GM21619 (cell line): ENCODE data around the gene SRPRB.
"Not testable (repeated sequence)": the region's sequence is repeated elsewhere in the genome, so short reads cannot be mapped to it uniquely, and the experiment has no call there.

Experiments
- ATAC-seq: cut with Tn5 transposase; IDR thresholded peaks from one replicate; pipeline ENCODE4 v1.9.1; 2021; ENCODE audit not compliant: unreplicated experiment

Gene SRPRB

GRCh38 chr3:133777807-133778568, 27.6 kb upstream of the SRPRB start:
- no peak for ATAC-seq

DNA sequence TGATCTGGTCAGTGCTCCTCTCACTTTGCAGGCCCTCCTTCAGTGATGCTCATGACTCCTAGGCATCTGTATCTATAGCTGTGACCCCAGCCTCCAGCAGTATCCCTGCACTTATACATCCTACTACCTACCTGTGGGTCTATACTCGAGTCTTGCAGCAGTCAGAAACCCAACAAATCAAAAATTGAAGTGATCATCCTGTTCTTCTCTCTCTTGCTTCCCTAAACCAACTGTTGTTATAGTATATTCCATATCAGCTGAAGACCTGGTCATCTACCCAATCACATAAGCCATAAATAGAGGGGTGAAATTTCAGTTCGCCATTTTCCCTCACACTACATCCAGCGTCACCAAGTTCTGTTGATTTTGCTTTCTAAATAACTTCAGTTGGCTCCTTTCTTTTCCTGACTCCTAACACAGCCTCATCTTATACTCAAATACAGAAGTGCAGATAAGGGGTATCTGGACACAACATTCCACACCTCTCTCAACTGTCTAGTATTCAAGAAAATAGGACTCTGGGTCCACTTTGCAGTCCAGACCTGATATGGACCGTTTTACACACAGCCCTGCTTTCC, 25.9 kb upstream of the SRPRB start:
- no peak for ATAC-seq

DNA sequence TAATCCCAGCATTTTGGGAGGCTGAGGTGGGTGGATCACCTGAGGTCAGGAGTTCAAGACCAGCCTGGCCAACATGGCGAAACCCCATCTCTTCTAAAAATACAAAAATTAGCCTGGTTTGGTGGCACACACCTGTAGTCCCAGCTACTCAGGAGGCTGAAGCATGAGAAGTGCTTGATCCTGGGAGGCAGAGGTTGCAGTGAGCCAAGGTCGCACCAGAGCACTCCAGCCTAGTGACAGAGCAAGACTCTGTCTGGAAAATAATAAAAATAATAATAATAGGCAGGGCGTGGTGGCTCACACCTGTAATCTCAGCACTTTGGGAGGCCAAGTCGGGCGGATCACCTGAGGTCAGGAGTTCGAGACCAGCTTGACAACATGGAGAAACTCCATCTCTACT, 24.9 kb upstream of the SRPRB start:
- ATAC-seq, result not testable (repeated sequence)

DNA sequence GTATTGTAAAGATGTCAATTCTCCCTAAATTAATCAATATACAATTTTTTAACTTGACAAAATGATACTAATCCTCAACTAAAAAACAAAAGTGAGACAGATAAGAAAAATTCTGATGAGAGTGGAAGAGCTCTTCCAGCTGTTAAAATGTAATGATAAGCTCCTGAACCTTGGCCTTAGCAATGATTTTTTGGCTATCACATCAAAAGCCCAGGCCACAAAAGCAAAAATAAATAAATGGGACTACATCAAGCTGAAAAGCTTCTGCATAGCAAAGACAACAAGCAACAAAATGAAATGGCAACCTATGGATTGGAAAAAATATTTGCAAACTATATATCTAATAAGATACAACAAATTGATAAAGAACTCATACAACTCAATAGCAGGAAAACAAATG, 24.0 kb upstream of the SRPRB start:
- no peak for ATAC-seq

DNA sequence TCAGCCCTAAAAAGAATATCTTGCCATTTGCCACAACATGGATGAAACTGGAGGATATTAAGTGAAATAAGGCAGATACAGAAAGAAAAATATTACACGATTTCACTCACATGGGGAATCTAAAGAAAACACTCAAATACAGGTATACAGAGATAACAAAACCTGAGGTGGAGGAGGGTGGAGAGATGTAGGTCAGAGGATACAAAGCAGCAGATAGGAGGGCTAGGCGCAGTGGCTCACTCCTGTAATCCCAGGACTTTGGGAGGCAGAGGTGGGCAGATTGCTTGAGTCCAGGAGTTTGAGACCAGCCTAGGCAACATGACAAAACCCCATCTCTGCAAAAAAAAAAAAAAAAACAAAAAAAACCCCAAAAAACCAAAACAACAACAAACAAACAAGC, 23.2 kb upstream of the SRPRB start:
- ATAC-seq, result no peak

DNA sequence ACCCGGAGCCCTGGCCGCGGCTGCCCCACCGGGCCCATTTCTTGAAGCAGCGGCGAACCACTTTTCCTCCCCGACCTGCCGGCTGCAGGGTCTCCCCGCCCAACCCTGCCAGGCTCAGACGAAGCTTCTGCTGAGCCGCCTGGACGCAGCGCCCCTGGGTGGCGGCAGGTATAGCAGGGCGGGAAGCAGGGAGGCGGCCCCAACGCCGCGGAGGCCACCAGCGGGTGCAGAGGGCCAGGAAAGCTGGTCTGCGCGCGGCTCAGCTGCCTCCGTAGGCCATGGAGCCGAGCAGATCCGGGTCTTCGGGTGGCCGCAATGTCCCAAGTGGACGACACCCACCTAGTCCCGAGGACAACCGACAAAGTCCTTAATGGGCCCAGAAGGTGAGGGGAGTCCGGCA, 21.9 kb upstream of the SRPRB start:
- no peak for ATAC-seq

- ATAC-seq, result no peak
These were observed 17.6 kb upstream of the SRPRB start for GRCh38 chr3:133788024-133788423.

DNA sequence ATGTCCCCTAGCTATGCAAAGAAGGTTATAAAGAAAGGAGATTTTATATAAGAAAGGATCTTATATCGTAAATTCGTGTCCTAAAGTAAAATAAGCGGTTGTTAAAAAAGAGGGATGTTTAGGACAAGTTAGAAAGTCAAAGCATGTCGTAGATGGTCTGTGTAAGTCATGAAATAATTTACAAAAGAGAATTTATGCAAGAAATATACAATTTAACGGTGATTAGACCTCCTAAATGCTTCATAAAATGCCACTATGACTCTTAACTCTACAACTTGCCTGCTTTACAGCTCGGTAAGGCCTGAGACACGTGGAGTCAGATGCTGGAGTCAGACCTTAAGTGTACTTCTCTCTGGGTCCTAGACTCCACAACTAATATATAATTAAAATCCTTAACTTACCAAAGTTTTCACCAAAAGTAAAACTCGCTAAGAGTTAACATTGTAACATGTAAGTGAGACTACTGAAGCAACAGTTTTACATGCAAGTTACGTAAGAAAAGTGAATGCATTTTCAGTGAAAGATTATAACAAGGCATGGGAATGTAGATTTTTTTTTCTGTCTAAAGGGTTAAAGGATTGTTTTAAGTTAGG, 13.3 kb upstream of the SRPRB start:
- no peak for ATAC-seq

- ATAC-seq, result no peak
These were observed 8.1 kb upstream of the SRPRB start for GRCh38 chr3:133797396-133798105.

DNA sequence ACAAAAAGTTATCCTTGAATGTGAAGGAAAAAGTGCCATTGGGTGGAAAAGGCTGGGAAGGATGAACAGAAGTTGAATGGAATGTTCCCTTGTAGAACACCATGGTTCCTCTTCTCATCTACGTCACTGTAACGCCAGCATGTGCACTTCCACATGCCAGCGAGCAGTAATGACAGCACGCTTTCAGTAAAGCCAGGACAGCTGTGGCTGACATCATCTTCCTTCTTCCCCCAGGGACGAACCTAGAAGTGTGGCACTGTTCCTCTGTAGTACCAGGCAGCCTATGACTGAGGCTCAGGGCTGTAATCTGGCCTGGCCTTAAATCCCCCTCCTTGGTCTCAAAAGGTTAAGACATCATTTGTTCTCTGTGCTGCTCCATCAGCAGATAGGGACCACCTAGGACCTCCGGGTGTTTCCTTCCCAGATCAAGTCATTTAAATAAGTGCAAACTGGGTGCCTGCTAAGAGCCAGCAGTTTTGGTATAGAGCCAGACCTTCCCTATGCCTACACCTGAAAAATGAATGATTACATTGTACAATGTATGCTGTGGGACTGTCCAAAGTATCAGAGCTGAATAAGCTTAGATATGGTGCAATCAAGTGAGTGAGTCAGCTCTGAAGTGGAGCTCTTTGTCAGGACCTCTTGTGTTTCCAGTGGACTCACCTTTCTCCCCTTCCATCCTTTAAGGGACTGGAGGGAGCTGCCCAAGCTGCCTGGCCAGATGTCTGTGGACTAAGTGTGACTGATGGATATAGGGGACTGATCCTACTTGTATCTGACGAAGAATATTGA, 5.6 kb upstream of the SRPRB start:
- ATAC-seq, result peak; percentile 53

GRCh38 chr3:133803469-133803868, 2.1 kb upstream of the SRPRB start:
- ATAC-seq, result no peak

DNA sequence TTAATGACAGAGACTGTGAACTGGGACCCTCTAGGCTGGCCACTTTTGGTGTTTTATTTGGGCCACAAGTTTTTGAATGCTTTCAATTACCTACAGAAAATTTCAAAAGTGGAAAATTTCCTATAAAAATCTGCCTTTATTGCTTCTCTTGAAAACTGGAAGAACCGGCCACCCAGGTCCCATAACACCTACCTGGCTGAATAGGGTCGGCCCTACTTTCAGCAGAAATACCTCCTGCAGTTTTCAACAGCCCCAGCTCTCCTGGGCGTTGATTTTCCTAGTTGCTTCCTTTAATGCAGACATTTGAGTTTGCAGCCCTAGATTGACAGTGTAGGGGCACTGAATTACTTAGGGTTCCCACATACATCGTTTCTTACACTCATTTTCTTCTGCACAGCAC, 719 bp upstream of the SRPRB start:
- no peak for ATAC-seq

DNA sequence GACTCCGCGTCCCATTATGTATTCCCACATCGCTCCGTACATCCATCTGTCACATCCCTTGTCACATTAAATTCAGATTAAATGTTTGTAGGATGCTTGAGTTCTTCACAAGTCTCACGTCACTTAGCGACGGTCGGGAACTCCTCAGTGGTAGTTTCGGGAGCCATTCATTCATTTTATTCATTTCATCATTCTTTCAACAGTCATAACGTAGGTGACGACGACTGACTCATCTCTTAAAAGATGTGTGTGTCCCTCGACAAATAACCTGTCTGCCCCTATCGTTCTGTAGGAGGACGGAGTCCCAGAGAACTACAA, 272 bp upstream of the SRPRB start:
- ATAC-seq, result no peak

- no peak for ATAC-seq
These were observed 7.3 kb downstream of the SRPRB start for GRCh38 chr3:133812872-133813271.

- ATAC-seq, result no peak
These were observed 9.8 kb downstream of the SRPRB start for GRCh38 chr3:133815386-133815785.

DNA sequence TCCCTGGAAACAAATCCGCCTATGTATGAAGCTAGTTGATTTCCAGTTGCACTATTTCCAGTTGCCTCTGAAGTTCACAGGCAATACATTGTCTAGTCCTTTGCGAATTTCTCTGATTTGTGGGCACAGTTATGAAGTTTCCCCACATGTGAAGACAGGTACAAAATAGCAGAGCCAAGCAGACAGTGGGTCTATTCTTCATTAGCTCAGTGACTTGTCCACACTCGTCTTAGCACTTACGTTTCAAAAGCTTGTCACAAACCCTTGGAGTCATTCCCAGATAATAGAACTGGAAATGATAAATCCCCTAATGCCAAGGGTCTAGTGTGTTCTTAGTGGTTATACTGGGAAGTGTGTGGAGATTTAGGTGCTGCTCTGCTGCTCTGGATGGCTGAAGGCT, 14.5 kb downstream of the SRPRB start:
- ATAC-seq, result no peak

GRCh38 chr3:133820889-133821675, 15.5 kb downstream of the SRPRB start:
- ATAC-seq, result no peak

DNA sequence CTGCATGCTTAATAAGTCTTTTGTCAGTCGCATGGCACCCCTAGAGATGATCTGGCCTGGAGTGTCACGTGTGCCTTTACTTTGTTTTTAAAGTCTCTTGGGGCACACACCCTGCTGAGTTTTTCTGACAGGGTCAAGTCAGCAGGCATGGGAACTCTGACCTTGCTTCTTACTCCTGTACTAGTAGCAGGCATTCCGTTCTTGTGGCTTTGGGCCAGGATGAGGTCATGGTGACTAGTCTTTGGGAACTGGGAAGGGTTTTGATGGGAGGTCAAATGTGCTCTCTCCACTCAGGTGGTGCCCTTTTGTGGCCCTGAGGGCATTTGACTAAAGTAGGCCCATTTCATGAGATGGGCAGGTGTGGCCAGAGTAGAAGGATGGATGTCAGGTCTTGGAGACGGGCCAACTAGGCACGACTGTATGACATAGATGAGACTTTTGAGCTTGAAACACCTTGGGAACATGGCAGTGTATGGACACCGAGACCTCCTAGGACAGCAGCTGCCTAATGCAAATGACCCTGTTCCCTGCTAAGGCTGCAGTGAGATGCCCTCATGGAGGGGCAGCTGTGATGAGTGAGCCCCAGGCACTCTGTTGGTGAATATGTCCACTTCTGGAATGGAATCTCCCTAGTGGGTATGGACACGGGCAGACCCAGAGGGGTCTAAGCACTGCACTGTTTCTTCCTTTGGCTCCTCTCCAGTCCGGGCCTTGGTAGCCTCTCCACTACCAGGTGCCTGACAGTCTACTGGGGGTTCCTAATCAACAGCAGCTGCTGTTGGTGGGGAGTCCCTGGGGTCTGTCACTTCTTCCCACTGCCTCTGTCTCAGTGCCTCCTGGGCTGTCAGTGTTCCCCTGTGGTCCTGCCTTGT, 16.4 kb downstream of the SRPRB start:
- ATAC-seq, result no peak

DNA sequence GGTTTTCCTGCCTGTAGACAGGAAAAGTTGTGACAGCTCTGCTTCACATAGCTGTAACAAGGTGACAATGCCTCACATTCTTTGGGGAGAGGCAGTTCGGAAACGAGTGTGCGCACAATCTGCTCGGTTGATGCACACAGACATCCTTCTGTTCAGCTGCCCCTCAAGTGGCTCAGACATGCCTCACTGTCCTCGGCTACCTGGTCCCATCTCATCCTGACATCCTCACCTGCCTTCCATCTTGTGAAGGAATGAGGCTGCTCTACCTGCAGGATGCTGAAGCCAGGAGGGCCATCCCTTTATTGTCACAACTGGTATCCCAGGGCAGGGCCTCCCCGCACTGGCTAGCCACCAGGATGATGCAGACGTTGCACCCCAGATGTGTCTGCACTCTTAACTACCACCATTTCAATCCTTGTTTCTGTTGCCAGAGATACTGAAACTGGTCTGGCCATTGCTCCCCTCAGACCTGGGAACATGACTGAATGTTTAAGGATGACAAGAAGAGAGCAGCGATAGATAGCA, 19.4 kb downstream of the SRPRB start:
- no peak for ATAC-seq
